Heart right ventricle (tissue), 16 donors: ENCODE data around the gene TNFAIP8L2. TPM values are rescaled to one million over a fixed set of nuclear protein-coding genes. Genes with fewer than 3 reads are reported as not detected.

Experiments
- ATAC-seq, 8 donors: fragments of 200-7000 bp; cut with Tn5 transposase; one replicate each; pipeline ENCODE4 v1.9.1; 2020; ENCODE audit warnings: mild to moderate bottlenecking in 8 of 8, moderate library complexity in 8 of 8, moderate number of reproducible peaks in 1 of 8
- DNase-seq, 2 donors: peaks; one replicate each; pipeline ENCODE4 v3.0.0-alpha.2; 2020
- H3K27ac ChIP-seq, 10 donors: fragments of 200-600 bp; sonication (generic) in 2 of 10; one replicate each; pipeline versions ENCODE4 v1.5.0 to v1.8.0; 2020 to 2022; ENCODE audit warnings: mild to moderate bottlenecking in 3 of 10
- H3K27me3 ChIP-seq, 7 donors: fragments of 200-600 bp; one replicate each; pipeline ENCODE4 v1.8.0; 2021 to 2022; ENCODE audit warnings: mild to moderate bottlenecking in 2 of 7
- H3K36me3 ChIP-seq, 9 donors: fragments of 200-600 bp; sonication (generic) in 1 of 9; one replicate each; pipeline versions ENCODE4 v1.5.0 to v1.8.0; 2020 to 2022; ENCODE audit warnings: mild to moderate bottlenecking in 2 of 9
- H3K4me1 ChIP-seq, 9 donors: fragments of 200-600 bp; sonication (generic) in 1 of 9; one replicate each; pipeline versions ENCODE4 v1.5.0 to v1.8.0; 2020 to 2022; ENCODE audit warnings: mild to moderate bottlenecking in 4 of 9
- H3K4me3 ChIP-seq, 10 donors: fragments of 200-600 bp; sonication (generic) in 2 of 10; one replicate each; pipeline versions ENCODE4 v1.5.0 to v1.8.0; 2020 to 2022; ENCODE audit warnings: mild to moderate bottlenecking in 7 of 10, moderate library complexity in 2 of 10
- H3K9me3 ChIP-seq, 11 donors: fragments of 200-600 bp in 10 of 11; sonication (generic) in 2 of 11; one replicate each; pipeline versions ENCODE4 v1.5.0 to v1.8.0; 2013 to 2022; ENCODE audit warnings: mild to moderate bottlenecking in 2 of 11, control low read depth in 1 of 11, moderate library complexity in 1 of 11
- WGBS, 2 donors: extraction: QIAGEN DNeasy Blood & Tissue Kit; methylation state at CpG; one replicate each; pipeline ENCODE4 v1.1.7; 2013; ENCODE audit warnings: inconsistent platforms in 1 of 2; 5-methylcytosine and 5-hydroxymethylcytosine counted together
- intact Hi-C, 10 donors: fragments of 100-400 bp; cut with DNase I; formaldehyde crosslinking; loops; one replicate each; pipeline versions ENCODE4 v1.11.1 to v1.14.2; 2022
- long read RNA-seq, 3 donors: library from polyadenylated mRNA; unstranded; transcript quantifications; one replicate each; pipeline ENCODE4 v2.0.0, GENCODE V29; 2020 to 2021
- polyA plus RNA-seq, 2 donors: library from polyadenylated mRNA; stranded (reverse); fragments of 200-250 nt; gene quantifications; one replicate each; pipeline ENCODE4 v1.2.3, GENCODE V29; 2013
- total RNA-seq, 10 donors: library from RNA; stranded (reverse); fragmentation: NEBNext Ultra II Directional in 3 of 10; extraction: Animal tissue kit (Norgen Biotek cat#: 25700) in 3 of 10; gene quantifications; one replicate each; pipeline versions ENCODE4 v1.2.1 to v1.2.4, GENCODE V29; 2021 to 2023
- TF ChIP-seq, protein P1 (sequence below), 9 donors: fragments of 200-600 bp; sonication (generic) in 2 of 9; IDR thresholded peaks; one replicate each; pipeline versions ENCODE4 v1.5.0 to v1.8.0; 2021 to 2022; ENCODE audit warnings: antibody characterized with exemption in 9 of 9, mild to moderate bottlenecking in 5 of 9, moderate library complexity in 1 of 9
- donor health status: Arrhythmogenic right ventricular cardiomyopathy.
- donor health status: ischemic (EF 13 %, LVEDD 7.1; RV severe dilation, severe dysfunction).
- donor health status: healthy with polysubstance abuse.
- donor health status: DM: no; HTN: yes; CAD: no.
- donor health status: DM: no; HTN: no; CAD: no.
- donor health status: ischemic (EF 25% LVEDD 6.9; RV normal size, moderate dysfunction).
- donor health status: ischemic (EF 25% LVEDD 5.7; RV mildly dilated, moderate dysfunction).
- donor health status: healthy.
- donor health status: DM: yes; HTN: yes; CAD: no.
- donor health status: Ischemic cardiomyopathy.
- donor health status: ischemic (EF 35%, LVEDD 5.7; RV mildly dilated, moderate dysfunction).
- donor health status: nonischemic (EF 11% LVEDD 7.7; RV severe dilation, severe dysfunction).
- donor health status: DM: yes; HTN: yes; CAD: no.
- donor health status: PGD.
- donor health status: ischemic (EF 29% LVEDD 5.4; RV normal size, mild dysfunction).
- donor health status: nonischemic (EF 23%, LVEDD 6.1; RV moderate dilation, normal function).

The TNFAIP8L2 gene
- 1 to 10 TPM in 4 of 10 donors, under 1 TPM in 5, not detected in 1; 0.35 to 5.8 (median 0.71) TPM for total RNA-seq
- polyA plus RNA-seq, result 1 to 10 TPM; 2.4 to 4.0 TPM
- long read RNA-seq, donor 1, result 0 reads
- long read RNA-seq, donor 2, partial matches to known transcripts, result 0 of 1 reads
- long read RNA-seq, donor 2, other reads (novel, unspliced or antisense), result 0 of 1 reads
- long read RNA-seq, donor 3, result 0 reads

- H3K9me3 ChIP-seq, result no peaks in the 10 kb centered on the region
- ATAC-seq, result peak; percentile 39 to 71 (median 58)
Measured at GRCh38 chr1:151156515-151156819, at the start of gene TNFAIP8L2. Gene TNFAIP8L2, plus strand, starts transcription at chr1:151156649. Its CDS starts 2,049 bp downstream, at chr1:151158698.

GRCh38 chr1:151106894-151107293 is 49.6 kb upstream of the TNFAIP8L2 start:
- Histone ChIP-seq H3K4me3 (no peak overlapping the region), H3K27me3 (no peaks in the 10 kb centered on the region), H3K4me1 (no peaks in the 10 kb centered on the region), H3K36me3 (peaks cover 0 to 89% (median 17%) of the 10 kb centered on the region in 9 donors), H3K9me3 (no peaks in the 10 kb centered on the region), H3K27ac (no peak overlapping the region)
- intact Hi-C loops, result no loop called here
- no peak for ATAC-seq
- 72 to 74% methylated on average over 2 of the region's 2 CpGs for WGBS, 2 donors
- TF ChIP-seq, protein P1, sequence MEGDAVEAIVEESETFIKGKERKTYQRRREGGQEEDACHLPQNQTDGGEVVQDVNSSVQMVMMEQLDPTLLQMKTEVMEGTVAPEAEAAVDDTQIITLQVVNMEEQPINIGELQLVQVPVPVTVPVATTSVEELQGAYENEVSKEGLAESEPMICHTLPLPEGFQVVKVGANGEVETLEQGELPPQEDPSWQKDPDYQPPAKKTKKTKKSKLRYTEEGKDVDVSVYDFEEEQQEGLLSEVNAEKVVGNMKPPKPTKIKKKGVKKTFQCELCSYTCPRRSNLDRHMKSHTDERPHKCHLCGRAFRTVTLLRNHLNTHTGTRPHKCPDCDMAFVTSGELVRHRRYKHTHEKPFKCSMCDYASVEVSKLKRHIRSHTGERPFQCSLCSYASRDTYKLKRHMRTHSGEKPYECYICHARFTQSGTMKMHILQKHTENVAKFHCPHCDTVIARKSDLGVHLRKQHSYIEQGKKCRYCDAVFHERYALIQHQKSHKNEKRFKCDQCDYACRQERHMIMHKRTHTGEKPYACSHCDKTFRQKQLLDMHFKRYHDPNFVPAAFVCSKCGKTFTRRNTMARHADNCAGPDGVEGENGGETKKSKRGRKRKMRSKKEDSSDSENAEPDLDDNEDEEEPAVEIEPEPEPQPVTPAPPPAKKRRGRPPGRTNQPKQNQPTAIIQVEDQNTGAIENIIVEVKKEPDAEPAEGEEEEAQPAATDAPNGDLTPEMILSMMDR (IDR thresholded peaks at IDR 0.05), result no peak
- DNase-seq, result no peak

More at GRCh38 chr1:151156515-151156819, at the start of gene TNFAIP8L2:
- no peaks in the 10 kb centered on the region for H3K27me3 ChIP-seq
- TF ChIP-seq, protein P1 (IDR thresholded peaks at IDR 0.05), result no peak
- 71 to 75% methylated on average over 4 of the region's 4 CpGs for WGBS, 2 donors
- peak within 1 kb of the TSS in 7 of 10 donors; percentile 8 to 58 (median 32) for H3K4me3 ChIP-seq
- peak within 1 kb of the TSS in 5 of 10 donors; percentile 13 to 90 (median 48) for H3K27ac ChIP-seq
- H3K36me3 ChIP-seq, result peaks cover 0 to 60% (median 21%) of the 10 kb centered on the region in 9 donors
- H3K4me1 ChIP-seq, result peaks cover 0 to 45% (median 5%) of the 10 kb centered on the region in 9 donors
- intact Hi-C loops, result loop anchor here in 9 of 10 donors (1.0 to 10.0 kb wide), 10 partner anchors 52 to 134 kb away; no protein-coding TSS in a partner anchor
- DNase-seq, result peak in 1 of 2 donors; percentile 53

GRCh38 chr1:151108331-151108730 is 48.1 kb upstream of the TNFAIP8L2 start:
- Histone ChIP-seq H3K36me3 (peaks cover 0 to 89% (median 28%) of the 10 kb centered on the region in 9 donors), H3K9me3 (no peaks in the 10 kb centered on the region), H3K4me1 (no peaks in the 10 kb centered on the region), H3K27ac (no peak overlapping the region), H3K27me3 (no peaks in the 10 kb centered on the region), H3K4me3 (no peak overlapping the region)
- WGBS, 2 donors, result 96 to 97% methylated on average over 5 of the region's 5 CpGs
- no peak for DNase-seq
- ATAC-seq, result no peak
- TF ChIP-seq, protein P1 (IDR thresholded peaks at IDR 0.05), result no peak
- intact Hi-C loops, result no loop called here

DNA sequence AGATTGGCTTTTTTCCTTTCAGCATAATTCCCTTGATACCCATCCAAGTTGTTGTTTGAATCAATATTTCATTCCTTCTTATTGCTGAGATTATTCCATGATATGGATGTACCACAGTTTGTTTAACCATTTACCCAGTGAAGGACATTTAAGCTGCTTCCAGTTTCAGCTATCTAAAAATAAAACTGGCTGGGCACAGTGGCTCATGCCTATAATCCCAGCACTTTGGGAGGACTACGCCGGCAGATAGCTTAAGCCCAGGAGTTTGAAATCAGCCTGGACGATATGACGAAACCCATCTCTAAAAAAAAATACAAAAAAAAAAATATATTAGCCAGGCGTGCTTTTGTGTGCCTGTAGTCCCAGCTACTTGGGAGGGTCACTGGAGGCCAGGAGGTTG is 42.6 kb upstream of the TNFAIP8L2 start:
- peaks cover 0 to 76% (median 29%) of the 10 kb centered on the region in 9 donors for H3K36me3 ChIP-seq
- WGBS, 2 donors, result 82 to 83% methylated on average over 5 of the region's 5 CpGs
- intact Hi-C loops, result no loop called here

More for the DNA sequence above, 42.6 kb upstream of the TNFAIP8L2 start:
- ATAC-seq (no peak), DNase-seq (no peak)
- no peaks in the 10 kb centered on the region for H3K4me1 ChIP-seq
- TF ChIP-seq, protein P1 (IDR thresholded peaks at IDR 0.05), result no peak
- H3K9me3 ChIP-seq, result no peaks in the 10 kb centered on the region
- H3K4me3 ChIP-seq, result no peak overlapping the region
- no peak overlapping the region for H3K27ac ChIP-seq
- no peaks in the 10 kb centered on the region for H3K27me3 ChIP-seq
